HG03575 (cell line): ENCODE data around the gene DKKL1.

ENCODE experiments used
- ATAC-seq: cut with Tn5 transposase; IDR thresholded peaks from one replicate; pipeline ENCODE4 v1.9.1; 2021; ENCODE audit not compliant: unreplicated experiment, insufficient number of reproducible peaks, low FRiP score; ENCODE audit errors: extremely low read depth

The DKKL1 gene

GRCh38 chr19:49414256-49414655 lies 50.6 kb downstream of the DKKL1 start:
- ATAC-seq, result no peak

- ATAC-seq, result no peak
Observed at GRCh38 chr19:49415102-49415809, 51.6 kb downstream of the DKKL1 start.

GRCh38 chr19:49415810-49416200 lies 52.1 kb downstream of the DKKL1 start:
- ATAC-seq, result no peak

GRCh38 chr19:49417088-49417487 lies 53.4 kb downstream of the DKKL1 start:
- ATAC-seq, result no peak

GRCh38 chr19:49418511-49418910 lies 54.8 kb downstream of the DKKL1 start:
- no peak for ATAC-seq

- ATAC-seq, result no peak
Observed at GRCh38 chr19:49419173-49419572, 55.5 kb downstream of the DKKL1 start.

GRCh38 chr19:49420227-49420626 lies 56.5 kb downstream of the DKKL1 start:
- ATAC-seq, result no peak

- no peak for ATAC-seq
Observed at GRCh38 chr19:49421039-49421877, 57.6 kb downstream of the DKKL1 start.

- no peak for ATAC-seq
Observed at GRCh38 chr19:49421878-49422202, 58.2 kb downstream of the DKKL1 start.

GRCh38 chr19:49422407-49423070 lies 58.9 kb downstream of the DKKL1 start:
- ATAC-seq, result no peak

GRCh38 chr19:49423071-49423984 lies 59.7 kb downstream of the DKKL1 start, which contains the start of gene PTH2:
PTH2 (minus strand) TSS chr19:49423441; CDS start chr19:49423339, 102 bp downstream.
- ATAC-seq, result no peak

- no peak for ATAC-seq
Observed at GRCh38 chr19:49423985-49424303, 60.3 kb downstream of the DKKL1 start.
